CD4-positive, alpha-beta memory T cell (primary cell): Measurements from ENCODE around the gene INVS. TPM values are rescaled to one million over a fixed set of nuclear protein-coding genes. Genes with fewer than 3 reads are reported as not detected.

Experiments used
- CTCF ChIA-PET: fragments of 350-600 bp; sonication (Branson Sonifier 250); formaldehyde crosslinking; loops from one replicate; lab custom pipeline; 2021; ENCODE audit warnings: inconsistent platforms; ENCODE audit not compliant: partially characterized antibody; lab: Charles Lee
- POLR2A ChIA-PET: fragments of 350-600 bp; sonication (Branson Sonifier 250); formaldehyde crosslinking; loops from one replicate; lab custom pipeline; 2021; ENCODE audit not compliant: partially characterized antibody; lab: Charles Lee
- DNase-seq, 5 donors: peaks; one replicate each; pipeline versions ENCODE4 v3.0.0 to v3.0.0-alpha.2; 2020 to 2022; ENCODE audit warnings: mixed read lengths in 1 of 5
- H3K27ac ChIP-seq: one replicate; pipeline ENCODE4 v1.7.0; 2013; ENCODE audit warnings: low read depth, low read length
- H3K27me3 ChIP-seq: 2 replicates; pipeline ENCODE4 v1.7.0; 2013; ENCODE audit warnings: mild to moderate bottlenecking, low read length, moderate library complexity; ENCODE audit not compliant: insufficient read depth
- H3K36me3 ChIP-seq: 2 replicates; pipeline ENCODE4 v1.7.0; 2013; ENCODE audit warnings: mild to moderate bottlenecking, low read length, moderate library complexity; ENCODE audit not compliant: insufficient read depth
- H3K4me1 ChIP-seq: 2 replicates; pipeline ENCODE4 v1.7.0; 2013; ENCODE audit warnings: mild to moderate bottlenecking, low read length, moderate library complexity; ENCODE audit not compliant: insufficient read depth
- H3K4me3 ChIP-seq, 2 donors: one replicate each; pipeline ENCODE4 v1.7.0; 2013; ENCODE audit warnings: low read length in 2 of 2, mild to moderate bottlenecking in 1 of 2
- H3K9me3 ChIP-seq, 2 donors: one replicate each; pipeline ENCODE4 v1.7.0; 2013; ENCODE audit warnings: low read length in 2 of 2, control low read depth in 1 of 2; ENCODE audit not compliant: control insufficient read depth in 1 of 2
- H3K27ac Mint-ChIP-seq, 7 donors: one replicate each; pipeline ENCODE4 v1.8.0; 2020 to 2021; ENCODE audit warnings: mixed read lengths in 7 of 7, mild to moderate bottlenecking in 6 of 7, inconsistent platforms in 3 of 7, moderate library complexity in 3 of 7
- H3K27me3 Mint-ChIP-seq, 2 donors: one replicate each; pipeline ENCODE4 v1.8.0; 2020 to 2021; ENCODE audit warnings: mixed read lengths in 2 of 2
- H3K36me3 Mint-ChIP-seq, 2 donors: one replicate each; pipeline ENCODE4 v1.8.0; 2020 to 2021; ENCODE audit warnings: mixed read lengths in 2 of 2, inconsistent platforms in 1 of 2, mild to moderate bottlenecking in 1 of 2
- H3K4me1 Mint-ChIP-seq, 4 donors: one replicate each; pipeline ENCODE4 v1.8.0; 2020 to 2021; ENCODE audit warnings: mixed read lengths in 4 of 4, mild to moderate bottlenecking in 1 of 4
- H3K4me3 Mint-ChIP-seq, 8 donors: one replicate each; pipeline ENCODE4 v1.8.0; 2020 to 2021; ENCODE audit warnings: mixed read lengths in 8 of 8, mild to moderate bottlenecking in 7 of 8, moderate library complexity in 6 of 8, inconsistent platforms in 3 of 8
- H3K9me3 Mint-ChIP-seq, 8 donors: one replicate each; pipeline ENCODE4 v1.8.0; 2020 to 2021; ENCODE audit warnings: mixed read lengths in 8 of 8, mild to moderate bottlenecking in 5 of 8, inconsistent platforms in 3 of 8, moderate library complexity in 1 of 8
- intact Hi-C: fragments of 100-400 bp; cut with micrococcal nuclease; formaldehyde crosslinking; loops from one replicate; pipeline ENCODE4 v1.15.1; 2023
- polyA plus RNA-seq, 2 donors: library from polyadenylated mRNA; unstranded; fragments of 300-500 nt; fragmentation: Illumina TruSeq; gene quantifications; one replicate each; pipeline ENCODE4 v1.2.3, GENCODE V29; 2021
- total RNA-seq, 2 experiments: library from RNA; stranded (reverse); gene quantifications; one replicate each; pipeline ENCODE4 v1.2.3, GENCODE V29; 2021

INVS gene
- total and polyA plus RNA-seq, 4 experiments from 2014 or later: 6.5 to 22.9 (median 13.3) TPM

GRCh38 chr9:100117316-100117715 is 18.3 kb downstream of the INVS start:
- no peaks in the 10 kb centered on the region for H3K27me3 ChIP-seq
- CTCF ChIA-PET: no interaction called here
- no peaks in the 10 kb centered on the region for H3K4me1 ChIP-seq
- peaks cover 6 to 17% (median 11%) of the 10 kb centered on the region in 4 donors for H3K4me1 Mint-ChIP-seq
- no peaks in the 10 kb centered on the region for H3K36me3 ChIP-seq
- H3K4me3 ChIP-seq: no peak overlapping the region
- peaks cover 29 to 39% of the 10 kb centered on the region in 2 donors for H3K36me3 Mint-ChIP-seq
- intact Hi-C loops: no loop called here
- no peak for DNase-seq
- H3K9me3 ChIP-seq: no peaks in the 10 kb centered on the region
- POLR2A ChIA-PET: no interaction called here
- no peak overlapping the region for H3K4me3 Mint-ChIP-seq
- no peak overlapping the region for H3K27ac ChIP-seq
- no peak overlapping the region for H3K27ac Mint-ChIP-seq
- no peaks in the 10 kb centered on the region for H3K27me3 Mint-ChIP-seq
- H3K9me3 Mint-ChIP-seq: no peaks in the 10 kb centered on the region

- ChIA-PET POLR2A (no interaction called here), CTCF (no interaction called here)
- H3K36me3 ChIP-seq: no peaks in the 10 kb centered on the region
- H3K4me1 ChIP-seq: no peaks in the 10 kb centered on the region
- Mint-ChIP-seq H3K9me3 (no peaks in the 10 kb centered on the region), H3K36me3 (peaks cover 31 to 32% of the 10 kb centered on the region in 2 donors), H3K27ac (peak overlapping the region in 3 of 7 donors; percentile 10 to 80 (median 18)), H3K27me3 (no peaks in the 10 kb centered on the region), H3K4me1 (peaks cover 6 to 9% (median 8%) of the 10 kb centered on the region in 4 donors), H3K4me3 (no peak overlapping the region)
- no peaks in the 10 kb centered on the region for H3K9me3 ChIP-seq
- intact Hi-C loops: no loop called here
- DNase-seq: no peak
- H3K4me3 ChIP-seq: no peak overlapping the region
- no peak overlapping the region for H3K27ac ChIP-seq
- H3K27me3 ChIP-seq: no peaks in the 10 kb centered on the region
Measured at GRCh38 chr9:100120286-100120685, 21.2 kb downstream of the INVS start.

- H3K36me3 Mint-ChIP-seq: peaks cover 42 to 49% of the 10 kb centered on the region in 2 donors
- CTCF ChIA-PET: no interaction called here
- H3K36me3 ChIP-seq: peaks cover 12% of the 10 kb centered on the region
Measured at GRCh38 chr9:100125236-100125635, 26.2 kb downstream of the INVS start.

GRCh38 chr9:100125910-100126309 is 26.9 kb downstream of the INVS start:
- Histone ChIP-seq H3K4me1 (no peaks in the 10 kb centered on the region), H3K27ac (no peak overlapping the region), H3K9me3 (no peaks in the 10 kb centered on the region), H3K27me3 (no peaks in the 10 kb centered on the region), H3K36me3 (peaks cover 12% of the 10 kb centered on the region), H3K4me3 (no peak overlapping the region)
- POLR2A ChIA-PET: no interaction called here
- H3K9me3 Mint-ChIP-seq: no peaks in the 10 kb centered on the region
- CTCF ChIA-PET: no interaction called here
- no peak overlapping the region for H3K4me3 Mint-ChIP-seq
- H3K36me3 Mint-ChIP-seq: peaks cover 43 to 49% of the 10 kb centered on the region in 2 donors
- no peaks in the 10 kb centered on the region for H3K27me3 Mint-ChIP-seq
- no peak overlapping the region for H3K27ac Mint-ChIP-seq
- DNase-seq: no peak
- peaks cover 3 to 6% (median 4%) of the 10 kb centered on the region in 4 donors for H3K4me1 Mint-ChIP-seq
- intact Hi-C loops: no loop called here

More at GRCh38 chr9:100125236-100125635, 26.2 kb downstream of the INVS start:
- intact Hi-C loops: no loop called here
- Histone ChIP-seq H3K4me1 (no peaks in the 10 kb centered on the region), H3K9me3 (no peaks in the 10 kb centered on the region), H3K27ac (no peak overlapping the region), H3K27me3 (no peaks in the 10 kb centered on the region), H3K4me3 (no peak overlapping the region)
- Mint-ChIP-seq H3K27ac (no peak overlapping the region), H3K27me3 (no peaks in the 10 kb centered on the region), H3K4me3 (no peak overlapping the region), H3K4me1 (peaks cover 4 to 9% (median 6%) of the 10 kb centered on the region in 4 donors), H3K9me3 (no peaks in the 10 kb centered on the region)
- DNase-seq: no peak
- POLR2A ChIA-PET: no interaction called here

GRCh38 chr9:100126423-100126822 is 27.4 kb downstream of the INVS start:
- Histone ChIP-seq H3K27ac (no peak overlapping the region), H3K36me3 (peaks cover 12% of the 10 kb centered on the region), H3K27me3 (no peaks in the 10 kb centered on the region), H3K9me3 (no peaks in the 10 kb centered on the region), H3K4me3 (no peak overlapping the region), H3K4me1 (no peaks in the 10 kb centered on the region)
- Mint-ChIP-seq H3K4me3 (no peak overlapping the region), H3K9me3 (no peaks in the 10 kb centered on the region), H3K4me1 (peaks cover 3 to 4% (median 3%) of the 10 kb centered on the region in 4 donors), H3K36me3 (peaks cover 41 to 50% of the 10 kb centered on the region in 2 donors), H3K27me3 (no peaks in the 10 kb centered on the region), H3K27ac (no peak overlapping the region)
- CTCF ChIA-PET: no interaction called here
- no peak for DNase-seq
- intact Hi-C loops: no loop called here
- POLR2A ChIA-PET: no interaction called here

- no peaks in the 10 kb centered on the region for H3K27me3 Mint-ChIP-seq
- intact Hi-C loops: no loop called here
Measured at GRCh38 chr9:100129772-100130171, 30.7 kb downstream of the INVS start.

GRCh38 chr9:100131216-100131615 is 32.2 kb downstream of the INVS start:
- no peak overlapping the region for H3K4me3 ChIP-seq
- no peaks in the 10 kb centered on the region for H3K4me1 ChIP-seq
- DNase-seq: no peak
- H3K36me3 Mint-ChIP-seq: peaks cover 43 to 57% of the 10 kb centered on the region in 2 donors
- H3K27me3 ChIP-seq: no peaks in the 10 kb centered on the region
- no peaks in the 10 kb centered on the region for H3K27me3 Mint-ChIP-seq
- no peaks in the 10 kb centered on the region for H3K9me3 ChIP-seq
- H3K9me3 Mint-ChIP-seq: no peaks in the 10 kb centered on the region
- intact Hi-C loops: no loop called here
- no peak overlapping the region for H3K27ac Mint-ChIP-seq
- peaks cover 9% of the 10 kb centered on the region for H3K36me3 ChIP-seq
- no peak overlapping the region for H3K27ac ChIP-seq
- ChIA-PET POLR2A (no interaction called here), CTCF (no interaction called here)
- no peaks in the 10 kb centered on the region for H3K4me1 Mint-ChIP-seq
- no peak overlapping the region for H3K4me3 Mint-ChIP-seq

More at GRCh38 chr9:100129772-100130171, 30.7 kb downstream of the INVS start:
- no peak overlapping the region for H3K27ac Mint-ChIP-seq
- H3K27me3 ChIP-seq: no peaks in the 10 kb centered on the region
- peaks cover 12% of the 10 kb centered on the region for H3K36me3 ChIP-seq
- peaks cover 51 to 64% of the 10 kb centered on the region in 2 donors for H3K36me3 Mint-ChIP-seq
- POLR2A ChIA-PET: no interaction called here
- peaks cover 0 to 4% (median 2%) of the 10 kb centered on the region in 4 donors for H3K4me1 Mint-ChIP-seq
- H3K4me3 Mint-ChIP-seq: no peak overlapping the region
- H3K4me1 ChIP-seq: no peaks in the 10 kb centered on the region
- no peaks in the 10 kb centered on the region for H3K9me3 Mint-ChIP-seq
- no peaks in the 10 kb centered on the region for H3K9me3 ChIP-seq
- CTCF ChIA-PET: no interaction called here
- H3K4me3 ChIP-seq: no peak overlapping the region
- DNase-seq: no peak
- no peak overlapping the region for H3K27ac ChIP-seq
